Esophagus (tissue), 2 donors: ENCODE measurements around the gene NPC1L1. TPM values are rescaled to one million over a fixed set of nuclear protein-coding genes. Genes with fewer than 3 reads are reported as not detected.

Experiments used
- H3K27ac ChIP-seq, 2 donors: one replicate each; pipeline ENCODE4 v1.5.1; 2013; ENCODE audit warnings: low read depth in 2 of 2, mild to moderate bottlenecking in 2 of 2, inconsistent platforms in 1 of 2, low read length in 1 of 2, moderate library complexity in 1 of 2
- H3K27me3 ChIP-seq, 2 donors: one replicate each; pipeline ENCODE4 v1.6.1; 2013; ENCODE audit warnings: low read length in 2 of 2, control low read depth in 1 of 2, mild to moderate bottlenecking in 1 of 2; ENCODE audit not compliant: insufficient read depth in 2 of 2, control insufficient read depth in 1 of 2
- H3K36me3 ChIP-seq, 2 donors: one replicate each; pipeline ENCODE4 v1.6.1; 2013; ENCODE audit warnings: low read length in 1 of 2; ENCODE audit not compliant: control insufficient read depth in 2 of 2, insufficient read depth in 2 of 2
- H3K4me1 ChIP-seq, 2 donors: one replicate each; pipeline ENCODE4 v1.6.1; 2013; ENCODE audit warnings: low read length in 1 of 2; ENCODE audit not compliant: control insufficient read depth in 2 of 2, insufficient read depth in 2 of 2
- H3K4me3 ChIP-seq, 2 donors: one replicate each; pipeline ENCODE4 v1.5.1; 2013; ENCODE audit warnings: low read length in 2 of 2, mild to moderate bottlenecking in 2 of 2, low read depth in 1 of 2, moderate library complexity in 1 of 2
- H3K9me3 ChIP-seq, 2 donors: one replicate each; pipeline ENCODE4 v1.6.1; 2013; ENCODE audit warnings: mild to moderate bottlenecking in 2 of 2, low read depth in 1 of 2, low read length in 1 of 2, moderate library complexity in 1 of 2; ENCODE audit not compliant: control insufficient read depth in 2 of 2, insufficient read depth in 1 of 2
- WGBS, 2 donors: extraction: QIAGEN DNeasy Blood & Tissue Kit; methylation state at CpG; one replicate each; pipeline ENCODE4 v1.1.7; 2013; 5-methylcytosine and 5-hydroxymethylcytosine counted together
- polyA plus RNA-seq, 2 donors: library from polyadenylated mRNA; stranded (reverse); fragments of 200-250 nt; gene quantifications; one replicate each; pipeline ENCODE4 v1.2.3, GENCODE V29; 2013
- donor health status: healthy with polysubstance abuse.
- donor health status: Bipolar disorder and iron deficiency.

The NPC1L1 gene
- polyA plus RNA-seq, 2 donors, result 0.07 to 0.65 TPM

- H3K27ac ChIP-seq, result no peak overlapping the region
- no peaks in the 10 kb centered on the region for H3K27me3 ChIP-seq
- 92 to 94% methylated on average over 8 of the region's 8 CpGs for WGBS, 2 donors
- H3K4me3 ChIP-seq, result no peak overlapping the region
- H3K4me1 ChIP-seq, result no peaks in the 10 kb centered on the region
- H3K36me3 ChIP-seq, result peaks cover 12 to 20% of the 10 kb centered on the region in 2 donors
- H3K9me3 ChIP-seq, result no peaks in the 10 kb centered on the region
Observed at GRCh38 chr7:44477938-44478337, 63.2 kb downstream of the NPC1L1 start.

GRCh38 chr7:44477063-44477830 lies 63.9 kb downstream of the NPC1L1 start:
- Histone ChIP-seq H3K9me3 (no peaks in the 10 kb centered on the region), H3K27ac (no peak overlapping the region)

GRCh38 chr7:44476313-44476712 lies 64.8 kb downstream of the NPC1L1 start:
- 83 to 85% methylated on average over 5 of the region's 5 CpGs for WGBS, 2 donors
- Histone ChIP-seq H3K36me3 (peaks cover 6 to 19% of the 10 kb centered on the region in 2 donors), H3K4me3 (no peak overlapping the region), H3K9me3 (no peaks in the 10 kb centered on the region), H3K4me1 (no peaks in the 10 kb centered on the region), H3K27me3 (no peaks in the 10 kb centered on the region), H3K27ac (no peak overlapping the region)

More at GRCh38 chr7:44477063-44477830, 63.9 kb downstream of the NPC1L1 start:
- Histone ChIP-seq H3K27me3 (no peaks in the 10 kb centered on the region), H3K4me3 (no peak overlapping the region), H3K36me3 (peaks cover 12 to 19% of the 10 kb centered on the region in 2 donors), H3K4me1 (no peaks in the 10 kb centered on the region)
- WGBS, 2 donors, result 33 to 34% methylated on average over 6 of the region's 6 CpGs

- no peaks in the 10 kb centered on the region for H3K27me3 ChIP-seq
- H3K9me3 ChIP-seq, result no peaks in the 10 kb centered on the region
- peaks cover 3 to 13% of the 10 kb centered on the region in 2 donors for H3K36me3 ChIP-seq
- 77 to 84% methylated on average over 3 of the region's 3 CpGs for whole genome bisulfite sequencing, 2 donors
- no peak overlapping the region for H3K27ac ChIP-seq
- H3K4me1 ChIP-seq, result no peaks in the 10 kb centered on the region
- H3K4me3 ChIP-seq, result no peak overlapping the region
Observed at GRCh38 chr7:44473295-44473694, 67.8 kb downstream of the NPC1L1 start.

- WGBS, 2 donors, result 30 to 44% methylated on average over 3 of the region's 3 CpGs
- Histone ChIP-seq H3K4me3 (no peak overlapping the region), H3K36me3 (peaks cover 3 to 13% of the 10 kb centered on the region in 2 donors), H3K4me1 (no peaks in the 10 kb centered on the region), H3K27me3 (no peaks in the 10 kb centered on the region), H3K27ac (no peak overlapping the region), H3K9me3 (no peaks in the 10 kb centered on the region)
Observed at GRCh38 chr7:44472843-44473242, 68.3 kb downstream of the NPC1L1 start.

- Histone ChIP-seq H3K36me3 (peaks cover 3 to 14% of the 10 kb centered on the region in 2 donors), H3K4me1 (no peaks in the 10 kb centered on the region), H3K27ac (no peak overlapping the region), H3K4me3 (no peak overlapping the region), H3K9me3 (no peaks in the 10 kb centered on the region), H3K27me3 (no peaks in the 10 kb centered on the region)
- 76 to 82% methylated on average over 3 of the region's 3 CpGs for WGBS, 2 donors
Observed at GRCh38 chr7:44471850-44472249, 69.3 kb downstream of the NPC1L1 start.

GRCh38 chr7:44471436-44471835 lies 69.7 kb downstream of the NPC1L1 start:
- no peaks in the 10 kb centered on the region for H3K9me3 ChIP-seq
- H3K4me1 ChIP-seq, result no peaks in the 10 kb centered on the region
- no peak overlapping the region for H3K27ac ChIP-seq
- H3K36me3 ChIP-seq, result peaks cover 3 to 18% of the 10 kb centered on the region in 2 donors
- no peak overlapping the region for H3K4me3 ChIP-seq
- H3K27me3 ChIP-seq, result no peaks in the 10 kb centered on the region
- WGBS, 2 donors, result 91 to 100% methylated on average over 1 of the region's 1 CpG

GRCh38 chr7:44470628-44471245 lies 70.4 kb downstream of the NPC1L1 start:
- H3K27ac ChIP-seq, result no peak overlapping the region
- peaks cover 3 to 14% of the 10 kb centered on the region in 2 donors for H3K36me3 ChIP-seq
- WGBS, 2 donors, result 79 to 88% methylated on average over 5 of the region's 5 CpGs

GRCh38 chr7:44470135-44470479 lies 71.0 kb downstream of the NPC1L1 start:
- H3K4me3 ChIP-seq, result no peak overlapping the region
- H3K36me3 ChIP-seq, result peaks cover 3 to 14% of the 10 kb centered on the region in 2 donors
- 92 to 98% methylated on average over 2 of the region's 2 CpGs for WGBS, 2 donors
- no peaks in the 10 kb centered on the region for H3K4me1 ChIP-seq
- H3K9me3 ChIP-seq, result no peaks in the 10 kb centered on the region
- H3K27ac ChIP-seq, result no peak overlapping the region
- no peaks in the 10 kb centered on the region for H3K27me3 ChIP-seq

More at GRCh38 chr7:44470628-44471245, 70.4 kb downstream of the NPC1L1 start:
- Histone ChIP-seq H3K9me3 (no peaks in the 10 kb centered on the region), H3K4me1 (no peaks in the 10 kb centered on the region), H3K4me3 (no peak overlapping the region), H3K27me3 (no peaks in the 10 kb centered on the region)
